ENCODE data around the gene GAST. TPM values are rescaled to one million over a fixed set of nuclear protein-coding genes. Genes with fewer than 3 reads are reported as not detected.

GAST gene
- total and polyA plus RNA-seq, 11 donors, result not detected

GRCh38 chr17:41740506-41740905 is 28.4 kb downstream of the GAST start:
- DNase-seq, result no peak
- no peak overlapping the region for H3K27ac ChIP-seq
- intact Hi-C loops (cut with DNase I), result no loop called here
- H3K4me1 ChIP-seq, result peaks cover 0 to 6% (median 0%) of the 10 kb centered on the region in 12 donors
- ATAC-seq, result no peak
- H3K27me3 ChIP-seq, result peaks cover 6 to 24% (median 20%) of the 10 kb centered on the region in 9 donors
- no peak overlapping the region for H3K4me3 ChIP-seq
- no peak for TF ChIP-seq POLR2A (IDR thresholded peaks at IDR 0.05)
- TF ChIP-seq CTCF (IDR thresholded peaks at IDR 0.05), result no peak
- no peaks in the 10 kb centered on the region for H3K9me3 ChIP-seq
- no peaks in the 10 kb centered on the region for H3K36me3 ChIP-seq
- WGBS, 4 donors, result 92 to 94% (median 93%) methylated on average over 5 of the region's 5 CpGs

GRCh38 chr17:41741709-41742108 is 29.6 kb downstream of the GAST start:
- Histone ChIP-seq H3K4me3 (no peak overlapping the region), H3K4me1 (peaks cover 0 to 6% (median 0%) of the 10 kb centered on the region in 12 donors), H3K27me3 (peaks cover 0 to 12% (median 9%) of the 10 kb centered on the region in 9 donors), H3K36me3 (no peaks in the 10 kb centered on the region), H3K27ac (no peak overlapping the region), H3K9me3 (no peaks in the 10 kb centered on the region)
- no peak for TF ChIP-seq POLR2A (IDR thresholded peaks at IDR 0.05)
- TF ChIP-seq CTCF (IDR thresholded peaks at IDR 0.05), result no peak
- DNase-seq (no peak), ATAC-seq (no peak)
- intact Hi-C loops (cut with DNase I), result no loop called here
- 85 to 89% (median 87%) methylated on average over 9 of the region's 9 CpGs for WGBS, 4 donors

GRCh38 chr17:41748275-41748674 is 36.1 kb downstream of the GAST start:
- ATAC-seq (no peak), DNase-seq (no peak)
- WGBS, 4 donors, result 82 to 89% (median 86%) methylated on average over 6 of the region's 6 CpGs
- Histone ChIP-seq H3K27me3 (no peaks in the 10 kb centered on the region), H3K36me3 (peaks cover 0 to 3% (median 0%) of the 10 kb centered on the region in 9 donors), H3K4me1 (peaks cover 0 to 2% (median 0%) of the 10 kb centered on the region in 12 donors), H3K27ac (no peak overlapping the region), H3K4me3 (no peak overlapping the region), H3K9me3 (no peaks in the 10 kb centered on the region)
- TF ChIP-seq CTCF (IDR thresholded peaks at IDR 0.05), result no peak
- TF ChIP-seq POLR2A (IDR thresholded peaks at IDR 0.05), result no peak
- intact Hi-C loops (cut with DNase I), result loop anchor here in 1 of 10 donors (5.0 kb wide), 1 partner anchor 44 kb away; no protein-coding TSS in a partner anchor

GRCh38 chr17:41750862-41751261 is 38.7 kb downstream of the GAST start:
- H3K9me3 ChIP-seq, result no peaks in the 10 kb centered on the region
- H3K4me1 ChIP-seq, result peaks cover 0 to 2% (median 0%) of the 10 kb centered on the region in 12 donors
- TF ChIP-seq CTCF (IDR thresholded peaks at IDR 0.05) (no peak), POLR2A (IDR thresholded peaks at IDR 0.05) (no peak)
- ATAC-seq (no peak), DNase-seq (no peak)
- no peaks in the 10 kb centered on the region for H3K27me3 ChIP-seq
- WGBS, 4 donors, result 71 to 75% (median 74%) methylated on average over 4 of the region's 4 CpGs
- H3K4me3 ChIP-seq, result no peak overlapping the region
- peaks cover 0 to 22% (median 16%) of the 10 kb centered on the region in 9 donors for H3K36me3 ChIP-seq
- intact Hi-C loops (cut with DNase I), result no loop called here
- H3K27ac ChIP-seq, result no peak overlapping the region
